ENCODE data around the gene SLC12A8. TPM values are rescaled to one million over a fixed set of nuclear protein-coding genes. Genes with fewer than 3 reads are reported as not detected.

Gene SLC12A8
- total and polyA plus RNA-seq, 10 of the 15 experiments (the other 5 are each of a cell fraction or from before 2014, with no cell fraction given), result 2.5 to 71.6 (median 50.1) TPM

- ATAC-seq, result no peak
- in situ Hi-C loops (cut with MboI), result no loop called here
- H3K4me2 ChIP-seq (ENCODE audit: control insufficient read depth, insufficient read depth), result no peak overlapping the region
Observed at GRCh38 chr3:125079675-125080045, 132.9 kb downstream of the SLC12A8 start.

More at GRCh38 chr3:125079675-125080045, 132.9 kb downstream of the SLC12A8 start:
- ChIA-PET SMC1A (ENCODE audit: uncharacterized antibody, unreplicated experiment) (interaction anchor here (1.2 to 1.7 kb wide), 2 partner anchors 10 to 64 kb away, joined by 3 to 6 read pairs; no protein-coding TSS in a partner anchor), RAD21 (ENCODE audit: unreplicated experiment) (interaction anchor here (1.2 kb wide), 1 partner anchor 41 kb away, joined by 3 read pairs; no protein-coding TSS in a partner anchor), CTCF (interaction anchor here (1.3 kb wide), 1 partner anchor 14 kb away, joined by 5 read pairs; no protein-coding TSS in a partner anchor), POLR2A (no interaction called here)
- Histone ChIP-seq H3K4me3 (no peak overlapping the region), H2AFZ (ENCODE audit: control insufficient read depth, low read depth, low read length) (no peak overlapping the region), H3K79me2 (ENCODE audit: control insufficient read depth, insufficient read depth, low read length) (no peaks in the 10 kb centered on the region), H3K9ac (ENCODE audit: control insufficient read depth, insufficient read depth, low read length) (no peak overlapping the region), H4K20me1 (ENCODE audit: control insufficient read depth, insufficient read depth) (no peaks in the 10 kb centered on the region), H3K27me3 (replicated peaks in 1 of 2; ENCODE audit: control insufficient read depth in 2 of 2, insufficient read depth in 2 of 2, low read length in 1 of 2) (no peaks in the 10 kb centered on the region), H3K9me3 (replicated peaks; ENCODE audit: control insufficient read depth, insufficient read depth, low read length) (no peaks in the 10 kb centered on the region), H3K36me3 (ENCODE audit: control insufficient read depth in 2 of 2, insufficient read depth in 2 of 2, low read length in 1 of 2) (peaks cover 0 to 21% of the 10 kb centered on the region in 2 experiments; a peak in 1 of 4 replicates), H3K4me1 (ENCODE audit: control insufficient read depth, insufficient read depth, low read length) (peaks cover 19% of the 10 kb centered on the region), H3K27ac (ENCODE audit: control insufficient read depth, insufficient read depth) (no peak overlapping the region)
- no peak for DNase-seq (ENCODE audit: low read depth, low spot score)
- no TSS peak for BruUV-seq (replicated peaks)
- intact Hi-C loops (cut with micrococcal nuclease; ENCODE audit: unreplicated experiment), result no loop called here
- no peak for FAIRE-seq
- WGBS (ENCODE audit: insufficient coverage, insufficient replicate concordance, low lambda C conversion rate, missing lambda C conversion rate), result 93% methylated on average over 1 of the region's 1 CpG
- TF ChIP-seq IKZF2 (IDR thresholded peaks at IDR 0.05) (no peak), ZBED1 (IDR thresholded peaks at IDR 0.05; ENCODE audit: borderline replicate concordance) (no peak), ATF2 (IDR thresholded peaks at IDR 0.05; ENCODE audit: low read length) (no peak), GATAD2B (conservative IDR thresholded peaks at IDR 0.05; ENCODE audit: low read depth) (no peak)
